A549 (cell line): ENCODE measurements around the gene SGCE.

ENCODE experiments used
- BHLHE40 ChIP-seq: IDR thresholded peaks from 2 replicates; pipeline ENCODE4 v1.6.1; 2012; ENCODE audit warnings: low read depth, low read length, inconsistent platforms
- CEBPB ChIP-seq, 2 experiments: fragments of >200 bp in 1 of 2; sonication (Bioruptor Twin) in 1 of 2; formaldehyde crosslinking in 1 of 2; IDR thresholded peaks; 2 replicates each; pipeline ENCODE4 v1.6.1; 2012 to 2016
- CTCF ChIP-seq: fragments of >200 bp; sonication (Bioruptor Twin); formaldehyde crosslinking; IDR thresholded peaks from 3 replicates; pipeline ENCODE4 v1.5.1; 2016
- EP300 ChIP-seq, 2 experiments: fragments of >200 bp; sonication (Bioruptor Twin); formaldehyde crosslinking; IDR thresholded peaks; 2 replicates in 1 of 2; 3 replicates in 1 of 2; pipeline ENCODE4 v1.6.1; 2016 to 2017
- ESRRA ChIP-seq: fragments of 150-350 bp; IDR thresholded peaks from 2 replicates; pipeline ENCODE4 v1.6.1; 2014; ENCODE audit warnings: mild to moderate bottlenecking, low read length, borderline replicate concordance
- JUN ChIP-seq, 2 experiments: fragments of >200 bp; sonication (Bioruptor Twin); formaldehyde crosslinking; IDR thresholded peaks; 2 replicates in 1 of 2; 3 replicates in 1 of 2; pipeline ENCODE4 v1.6.1; 2016 to 2017
- MAFK ChIP-seq: fragments of 450-650 bp; IDR thresholded peaks from 2 replicates; pipeline ENCODE4 v1.6.1; 2014; ENCODE audit not compliant: partially characterized antibody
- MAX ChIP-seq: IDR thresholded peaks from 2 replicates; pipeline ENCODE4 v1.6.1; 2012
- MYC ChIP-seq: IDR thresholded peaks from 2 replicates; pipeline ENCODE4 v1.6.1; 2012; ENCODE audit warnings: mild to moderate bottlenecking, inconsistent platforms, low read length, improper control_type of control experiment, borderline replicate concordance
- POLR2A ChIP-seq: IDR thresholded peaks from 2 replicates; pipeline ENCODE4 v1.6.1; 2012; ENCODE audit warnings: mild to moderate bottlenecking, low read length
- POLR2AphosphoS2 ChIP-seq: conservative IDR thresholded peaks from 2 replicates; pipeline ENCODE4 v1.6.1; 2012; ENCODE audit warnings: low read length, improper control_type of control experiment, inconsistent platforms
- RFX5 ChIP-seq: fragments of 450-650 bp; IDR thresholded peaks from 2 replicates; pipeline ENCODE4 v1.7.1; 2014; ENCODE audit warnings: antibody characterized with exemption, mild to moderate bottlenecking, moderate library complexity
- ZNF302 ChIP-seq: fragments of 250-450 bp; sonication (Bioruptor Pico); IDR thresholded peaks from 2 replicates; pipeline ENCODE4 v1.9.0; 2021; ENCODE audit warnings: inconsistent platforms, mild to moderate bottlenecking, moderate library complexity

- TF ChIP-seq CTCF = no peak
- no peak for TF ChIP-seq RFX5
- peak; percentile 24 to 75; a peak in 4 of 5 replicates for TF ChIP-seq JUN (IDR thresholded peaks at IDR 0.05)
- TF ChIP-seq ESRRA = no peak
- TF ChIP-seq BHLHE40 = no peak
- no peak for TF ChIP-seq POLR2AphosphoS2
- TF ChIP-seq MYC = no peak
- peak; percentile 53 for TF ChIP-seq MAFK
- TF ChIP-seq EP300 (IDR thresholded peaks at IDR 0.05) = peak in 1 of 2 experiments; percentile 61; a peak in 2 of 5 replicates
- TF ChIP-seq POLR2A = no peak
- TF ChIP-seq CEBPB (IDR thresholded peaks at IDR 0.05) = peak; percentile 98 to 99
- TF ChIP-seq MAX = peak; percentile 41; the same call in 1 of the 2 replicates
- no peak for TF ChIP-seq ZNF302 (CRISPR knock-in tag)
These were observed 41.4 kb upstream of the SGCE start for GRCh38 chr7:94697035-94697974.
